Activated CD4-positive, alpha-beta memory T cell treated with anti-CD3 and anti-CD28 coated beads, Interleukin-2, amount 10 ng/mL, durations not matched to agents 7 days and 5 days (primary cell): ENCODE measurements around the gene ETNK2. TPM values are rescaled to one million over a fixed set of nuclear protein-coding genes. Genes with fewer than 3 reads are reported as not detected.

ENCODE experiments used
- CTCF ChIA-PET: fragments of 350-600 bp; sonication (Branson Sonifier 250); formaldehyde crosslinking; loops from one replicate; lab custom pipeline; 2021; ENCODE audit warnings: antibody characterized with exemption, inconsistent platforms; lab: Charles Lee
- POLR2A ChIA-PET: fragments of 350-600 bp; sonication (Branson Sonifier 250); formaldehyde crosslinking; loops from one replicate; lab custom pipeline; 2021; ENCODE audit warnings: antibody characterized with exemption; lab: Charles Lee
- DNase-seq: peaks from one replicate; pipeline ENCODE4 v3.0.0-alpha.2; 2020
- H3K27ac Mint-ChIP-seq: one replicate; pipeline ENCODE4 v1.8.0; 2021; ENCODE audit warnings: mild to moderate bottlenecking, mixed read lengths
- H3K27me3 Mint-ChIP-seq: one replicate; pipeline ENCODE4 v1.8.0; 2021; ENCODE audit warnings: mixed read lengths
- H3K36me3 Mint-ChIP-seq: one replicate; pipeline ENCODE4 v1.8.0; 2021; ENCODE audit warnings: low read depth, mixed read lengths
- H3K4me1 Mint-ChIP-seq: one replicate; pipeline ENCODE4 v1.8.0; 2021; ENCODE audit warnings: mixed read lengths
- H3K4me3 Mint-ChIP-seq: one replicate; pipeline ENCODE4 v1.8.0; 2021; ENCODE audit warnings: mild to moderate bottlenecking, mixed read lengths
- H3K9me3 Mint-ChIP-seq: one replicate; pipeline ENCODE4 v1.8.0; 2021; ENCODE audit warnings: mixed read lengths
- total RNA-seq, 2 experiments: library from RNA; stranded (reverse); gene quantifications; one replicate each; pipeline ENCODE4 v1.2.3, GENCODE V29; 2021

ETNK2 gene
- under 1 TPM; 0.08 to 0.18 TPM for total RNA-seq

GRCh38 chr1:204151552-204152309 is at the start of gene ETNK2:
Gene ETNK2 (minus strand): TSS chr1:204152044. CDS start chr1:204151852, 192 bp downstream.
- Mint-ChIP-seq H3K9me3 (no peaks in the 10 kb centered on the region), H3K36me3 (no peaks in the 10 kb centered on the region), H3K4me3 (peak within 1 kb of the TSS; percentile 50), H3K27ac (no peak within 1 kb of the TSS), H3K4me1 (peaks cover 2% of the 10 kb centered on the region), H3K27me3 (peaks cover 19% of the 10 kb centered on the region)
- ChIA-PET POLR2A (no interaction called here), CTCF (interaction anchor here (0.6 kb wide), 1 partner anchor 292 kb away, joined by 3 read pairs; no protein-coding TSS in a partner anchor)
- DNase-seq, result peak; percentile 27

GRCh38 chr1:204201348-204202040 is 49.6 kb upstream of the ETNK2 start:
- POLR2A ChIA-PET, result no interaction called here
- H3K27ac Mint-ChIP-seq, result no peak overlapping the region
- no peaks in the 10 kb centered on the region for H3K36me3 Mint-ChIP-seq
- no peak for DNase-seq
- CTCF ChIA-PET, result no interaction called here
- H3K9me3 Mint-ChIP-seq, result no peaks in the 10 kb centered on the region
- H3K4me3 Mint-ChIP-seq, result no peak overlapping the region
- peaks cover 27% of the 10 kb centered on the region for H3K27me3 Mint-ChIP-seq
- no peaks in the 10 kb centered on the region for H3K4me1 Mint-ChIP-seq

- ChIA-PET POLR2A (no interaction called here), CTCF (interaction anchor here (1.8 kb wide), 1 partner anchor 7 kb away, joined by 10 read pairs; no protein-coding TSS in a partner anchor)
- Mint-ChIP-seq H3K36me3 (no peaks in the 10 kb centered on the region), H3K9me3 (peaks cover 8% of the 10 kb centered on the region), H3K4me3 (no peak overlapping the region), H3K27ac (no peak overlapping the region), H3K4me1 (peaks cover 2% of the 10 kb centered on the region), H3K27me3 (peaks cover 12% of the 10 kb centered on the region)
- DNase-seq, result no peak
These were observed 47.7 kb upstream of the ETNK2 start for GRCh38 chr1:204199579-204199978.

GRCh38 chr1:204198348-204199340 is 46.8 kb upstream of the ETNK2 start:
- ChIA-PET POLR2A (no interaction called here), CTCF (interaction anchor here (0.9 to 1.8 kb wide), 3 partner anchors 8 to 165 kb away, joined by 3 to 10 read pairs (median 4); no protein-coding TSS in a partner anchor)
- H3K9me3 Mint-ChIP-seq, result peaks cover 8% of the 10 kb centered on the region
- DNase-seq, result no peak
- H3K27ac Mint-ChIP-seq, result no peak overlapping the region
- H3K4me3 Mint-ChIP-seq, result no peak overlapping the region
- H3K36me3 Mint-ChIP-seq, result no peaks in the 10 kb centered on the region
- H3K4me1 Mint-ChIP-seq, result peaks cover 2% of the 10 kb centered on the region
- H3K27me3 Mint-ChIP-seq, result peaks cover 7% of the 10 kb centered on the region

GRCh38 chr1:204197068-204197467 is 45.2 kb upstream of the ETNK2 start:
- Mint-ChIP-seq H3K9me3 (peaks cover 8% of the 10 kb centered on the region), H3K36me3 (no peaks in the 10 kb centered on the region), H3K4me3 (no peak overlapping the region), H3K4me1 (peaks cover 2% of the 10 kb centered on the region), H3K27ac (no peak overlapping the region), H3K27me3 (peaks cover 6% of the 10 kb centered on the region)
- DNase-seq, result no peak
- ChIA-PET CTCF (no interaction called here), POLR2A (no interaction called here)

- peak within 1 kb of the TSS; percentile 48 for H3K27ac Mint-ChIP-seq
- ChIA-PET POLR2A (no interaction called here), CTCF (interaction anchor here (0.7 kb wide), 1 partner anchor 907 kb away, joined by 3 read pairs; no protein-coding TSS in a partner anchor)
- H3K27me3 Mint-ChIP-seq, result peaks cover 10% of the 10 kb centered on the region
- peaks cover 8% of the 10 kb centered on the region for H3K9me3 Mint-ChIP-seq
- H3K36me3 Mint-ChIP-seq, result no peaks in the 10 kb centered on the region
- no peak for DNase-seq
- H3K4me1 Mint-ChIP-seq, result peaks cover 2% of the 10 kb centered on the region
- H3K4me3 Mint-ChIP-seq, result no peak within 1 kb of the TSS
These were observed 44.4 kb upstream of the ETNK2 start, which contains the start of gene KISS1 for GRCh38 chr1:204196068-204196795. Gene KISS1 (minus strand): TSS chr1:204196491. CDS start chr1:204192876, 3,615 bp downstream.

GRCh38 chr1:204194771-204195170 is 42.9 kb upstream of the ETNK2 start:
- DNase-seq, result no peak
- peaks cover 8% of the 10 kb centered on the region for H3K9me3 Mint-ChIP-seq
- H3K36me3 Mint-ChIP-seq, result no peaks in the 10 kb centered on the region
- ChIA-PET POLR2A (no interaction called here), CTCF (interaction anchor here (0.7 kb wide), 1 partner anchor 13 kb away, joined by 3 read pairs; no protein-coding TSS in a partner anchor)
- peaks cover 6% of the 10 kb centered on the region for H3K4me1 Mint-ChIP-seq
- peaks cover 19% of the 10 kb centered on the region for H3K27me3 Mint-ChIP-seq
- H3K27ac Mint-ChIP-seq, result no peak overlapping the region
- no peak overlapping the region for H3K4me3 Mint-ChIP-seq

- no peak for DNase-seq
- peaks cover 8% of the 10 kb centered on the region for H3K9me3 Mint-ChIP-seq
- H3K27me3 Mint-ChIP-seq, result peaks cover 26% of the 10 kb centered on the region
- peaks cover 10% of the 10 kb centered on the region for H3K4me1 Mint-ChIP-seq
- ChIA-PET CTCF (no interaction called here), POLR2A (no interaction called here)
- H3K36me3 Mint-ChIP-seq, result no peaks in the 10 kb centered on the region
- no peak overlapping the region for H3K27ac Mint-ChIP-seq
- H3K4me3 Mint-ChIP-seq, result no peak overlapping the region
These were observed 42.2 kb upstream of the ETNK2 start for GRCh38 chr1:204194080-204194479.

- H3K27ac Mint-ChIP-seq, result no peak overlapping the region
- H3K36me3 Mint-ChIP-seq, result no peaks in the 10 kb centered on the region
- DNase-seq, result no peak
- ChIA-PET CTCF (no interaction called here), POLR2A (no interaction called here)
- peaks cover 39% of the 10 kb centered on the region for H3K27me3 Mint-ChIP-seq
- H3K4me3 Mint-ChIP-seq, result no peak overlapping the region
- peaks cover 15% of the 10 kb centered on the region for H3K4me1 Mint-ChIP-seq
- H3K9me3 Mint-ChIP-seq, result peaks cover 8% of the 10 kb centered on the region
These were observed 40.9 kb upstream of the ETNK2 start for GRCh38 chr1:204192589-204193352.

GRCh38 chr1:204192046-204192445 is 40.2 kb upstream of the ETNK2 start:
- Mint-ChIP-seq H3K27ac (no peak overlapping the region), H3K36me3 (no peaks in the 10 kb centered on the region), H3K4me1 (peaks cover 15% of the 10 kb centered on the region), H3K9me3 (peaks cover 8% of the 10 kb centered on the region), H3K27me3 (peaks cover 47% of the 10 kb centered on the region), H3K4me3 (no peak overlapping the region)
- CTCF ChIA-PET, result interaction anchor here (0.7 kb wide), 1 partner anchor 29 kb away, joined by 3 read pairs; no protein-coding TSS in a partner anchor
- POLR2A ChIA-PET, result no interaction called here
- DNase-seq, result no peak

GRCh38 chr1:204191456-204191855 is 39.6 kb upstream of the ETNK2 start:
- peaks cover 8% of the 10 kb centered on the region for H3K9me3 Mint-ChIP-seq
- DNase-seq, result no peak
- CTCF ChIA-PET, result interaction anchor here (1.3 kb wide), 1 partner anchor 15 kb away, joined by 8 read pairs; no protein-coding TSS in a partner anchor
- H3K4me3 Mint-ChIP-seq, result no peak overlapping the region
- no peak overlapping the region for H3K27ac Mint-ChIP-seq
- POLR2A ChIA-PET, result no interaction called here
- H3K4me1 Mint-ChIP-seq, result peaks cover 15% of the 10 kb centered on the region
- H3K27me3 Mint-ChIP-seq, result peaks cover 51% of the 10 kb centered on the region
- no peaks in the 10 kb centered on the region for H3K36me3 Mint-ChIP-seq
